GM18907 (cell line): ENCODE data around the gene MYH9.
A peak's percentile ranks its signal among the peaks of the same experiment; 100 is the strongest.

ENCODE experiments used
- ATAC-seq: cut with Tn5 transposase; IDR thresholded peaks from one replicate; pipeline ENCODE4 v1.9.1; 2021; ENCODE audit warnings: mild to moderate bottlenecking, moderate library complexity; ENCODE audit not compliant: unreplicated experiment

The MYH9 gene

GRCh38 chr22:36369004-36369921 is 18.5 kb downstream of the MYH9 start:
- ATAC-seq = no peak

GRCh38 chr22:36368359-36368983 is 19.3 kb downstream of the MYH9 start:
- no peak for ATAC-seq

GRCh38 chr22:36367479-36367878 is 20.3 kb downstream of the MYH9 start:
- ATAC-seq = no peak

GRCh38 chr22:36367066-36367465 is 20.7 kb downstream of the MYH9 start:
- ATAC-seq = no peak

GRCh38 chr22:36366291-36366708 is 21.5 kb downstream of the MYH9 start:
- ATAC-seq = no peak

GRCh38 chr22:36365020-36365411 is 22.8 kb downstream of the MYH9 start:
- no peak for ATAC-seq

- ATAC-seq = no peak
These were observed 23.3 kb downstream of the MYH9 start for GRCh38 chr22:36364255-36365019.

GRCh38 chr22:36363349-36363981 is 24.3 kb downstream of the MYH9 start:
- ATAC-seq = no peak

GRCh38 chr22:36362932-36363331 is 24.8 kb downstream of the MYH9 start:
- no peak for ATAC-seq

GRCh38 chr22:36362075-36362474 is 25.7 kb downstream of the MYH9 start:
- no peak for ATAC-seq

- ATAC-seq = no peak
These were observed 26.8 kb downstream of the MYH9 start for GRCh38 chr22:36360871-36361383.

GRCh38 chr22:36360011-36360410 is 27.8 kb downstream of the MYH9 start:
- no peak for ATAC-seq

- no peak for ATAC-seq
These were observed 28.2 kb downstream of the MYH9 start for GRCh38 chr22:36359470-36359996.

GRCh38 chr22:36358533-36359469 is 29.0 kb downstream of the MYH9 start:
- peak; percentile 38 for ATAC-seq

GRCh38 chr22:36356708-36357624 is 30.8 kb downstream of the MYH9 start:
- ATAC-seq = no peak

GRCh38 chr22:36355894-36356293 is 31.9 kb downstream of the MYH9 start:
- ATAC-seq = no peak

GRCh38 chr22:36355362-36355761 is 32.4 kb downstream of the MYH9 start:
- no peak for ATAC-seq

GRCh38 chr22:36352803-36353507 is 34.8 kb downstream of the MYH9 start:
- ATAC-seq = no peak
